ENCODE data around the gene FOXD2.

DNA sequence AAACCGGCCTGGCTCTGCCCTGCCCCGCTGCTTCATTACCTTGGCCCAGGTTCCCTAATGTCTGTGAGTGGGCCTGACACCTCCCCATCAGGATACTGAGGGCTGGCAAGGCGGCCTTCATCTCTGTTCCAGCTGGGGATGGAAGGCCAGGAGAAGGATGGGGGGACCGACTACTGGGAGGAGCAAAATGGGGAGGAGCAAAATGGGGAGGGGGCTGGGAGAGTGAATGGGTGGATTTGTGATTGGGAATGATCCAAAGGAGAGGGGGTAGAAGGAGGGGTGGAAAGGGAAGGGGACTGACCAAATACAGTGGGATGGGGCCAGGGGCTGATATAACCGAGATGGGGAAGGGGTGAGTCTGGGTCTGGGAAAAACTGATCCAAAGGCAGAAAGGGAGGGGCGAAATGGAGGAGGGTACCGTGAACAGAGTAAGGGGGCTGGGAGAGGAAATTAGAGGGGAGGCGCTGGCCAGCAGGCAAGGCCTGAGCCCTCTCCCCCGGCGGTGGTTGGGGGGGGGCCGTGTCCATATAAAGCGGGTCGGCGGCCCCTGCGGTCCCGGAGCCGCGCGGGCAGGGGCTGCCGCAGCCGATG is 22.0 kb upstream of the FOXD2 start, which contains the start of gene FOXE3:
- TF ChIP-seq, protein P1, sequence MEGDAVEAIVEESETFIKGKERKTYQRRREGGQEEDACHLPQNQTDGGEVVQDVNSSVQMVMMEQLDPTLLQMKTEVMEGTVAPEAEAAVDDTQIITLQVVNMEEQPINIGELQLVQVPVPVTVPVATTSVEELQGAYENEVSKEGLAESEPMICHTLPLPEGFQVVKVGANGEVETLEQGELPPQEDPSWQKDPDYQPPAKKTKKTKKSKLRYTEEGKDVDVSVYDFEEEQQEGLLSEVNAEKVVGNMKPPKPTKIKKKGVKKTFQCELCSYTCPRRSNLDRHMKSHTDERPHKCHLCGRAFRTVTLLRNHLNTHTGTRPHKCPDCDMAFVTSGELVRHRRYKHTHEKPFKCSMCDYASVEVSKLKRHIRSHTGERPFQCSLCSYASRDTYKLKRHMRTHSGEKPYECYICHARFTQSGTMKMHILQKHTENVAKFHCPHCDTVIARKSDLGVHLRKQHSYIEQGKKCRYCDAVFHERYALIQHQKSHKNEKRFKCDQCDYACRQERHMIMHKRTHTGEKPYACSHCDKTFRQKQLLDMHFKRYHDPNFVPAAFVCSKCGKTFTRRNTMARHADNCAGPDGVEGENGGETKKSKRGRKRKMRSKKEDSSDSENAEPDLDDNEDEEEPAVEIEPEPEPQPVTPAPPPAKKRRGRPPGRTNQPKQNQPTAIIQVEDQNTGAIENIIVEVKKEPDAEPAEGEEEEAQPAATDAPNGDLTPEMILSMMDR (conservative IDR thresholded peaks at IDR 0.05 in 1 of 2, IDR thresholded peaks at IDR 0.05 in 1 of 2; ENCODE audit: low read depth in 1 of 2, low read length in 2 of 2) = no peak
- TF ChIP-seq EZH2 (IDR thresholded peaks at IDR 0.05; ENCODE audit: low read length, missing control alignments) = no peak
